ENCODE results near the gene PRKCSH.

- TF ChIP-seq CTCF (IDR thresholded peaks at IDR 0.05; ENCODE audit: insufficient read depth, low read depth, low read length) (no peak), EZH2 (IDR thresholded peaks at IDR 0.05; ENCODE audit: insufficient read depth, low read length) (no peak)
These were observed 13.6 kb downstream of the PRKCSH start for GRCh38 chr19:11448923-11449554.

All from astrocyte (in vitro differentiated cells and primary cell).